Stimulated activated CD4-positive, alpha-beta T cell treated with anti-CD3 and anti-CD28 coated beads, Interleukin-15, amount 100 ng/mL, for 48 hours (primary cell): Measurements from ENCODE around the gene TGM3.

Source experiments
- DNase-seq, 2 donors: peaks; one replicate each; pipeline ENCODE4 v3.0.0-alpha.2; 2020; ENCODE audit warnings: low read depth in 2 of 2

The TGM3 gene

DNA sequence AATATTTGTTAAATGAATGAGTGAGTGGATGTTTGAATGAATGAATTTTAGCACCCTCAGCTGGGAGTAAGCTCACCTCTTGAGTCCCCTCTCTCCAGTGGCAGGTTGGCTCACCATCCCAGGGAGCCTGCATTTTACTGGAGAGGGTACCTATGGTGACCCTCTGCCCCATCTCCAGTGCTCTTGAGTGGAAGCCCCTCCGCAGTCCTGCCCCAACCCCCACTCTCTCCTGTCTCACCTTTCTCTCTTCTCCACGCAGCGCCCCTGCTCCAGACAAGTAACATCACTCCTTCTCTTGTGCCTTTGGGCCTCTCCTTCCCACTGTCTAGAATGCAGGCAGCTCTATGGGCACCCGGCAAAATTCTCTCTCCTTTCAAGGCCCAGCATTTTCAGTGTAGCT, 11.3 kb downstream of the TGM3 start:
- no peak for DNase-seq

DNA sequence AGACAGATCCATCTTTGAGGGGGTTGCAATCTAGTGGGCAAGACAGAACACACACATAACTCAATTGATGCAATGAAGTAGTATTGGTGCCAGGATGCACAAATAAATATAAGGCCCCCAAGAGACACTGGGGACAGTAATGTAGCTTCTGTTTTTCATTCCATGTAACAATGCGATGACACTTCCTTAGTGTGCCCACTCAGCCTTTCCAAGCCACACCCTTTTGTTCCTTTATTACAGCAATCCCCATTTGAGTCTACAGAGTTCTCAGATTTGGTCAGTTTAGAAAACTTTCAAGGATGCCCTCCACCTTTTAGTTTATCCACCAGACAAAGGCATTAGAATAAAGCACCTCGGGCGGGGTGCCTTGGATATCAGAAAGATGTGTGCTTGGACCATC, 15.5 kb downstream of the TGM3 start:
- no peak for DNase-seq

DNA sequence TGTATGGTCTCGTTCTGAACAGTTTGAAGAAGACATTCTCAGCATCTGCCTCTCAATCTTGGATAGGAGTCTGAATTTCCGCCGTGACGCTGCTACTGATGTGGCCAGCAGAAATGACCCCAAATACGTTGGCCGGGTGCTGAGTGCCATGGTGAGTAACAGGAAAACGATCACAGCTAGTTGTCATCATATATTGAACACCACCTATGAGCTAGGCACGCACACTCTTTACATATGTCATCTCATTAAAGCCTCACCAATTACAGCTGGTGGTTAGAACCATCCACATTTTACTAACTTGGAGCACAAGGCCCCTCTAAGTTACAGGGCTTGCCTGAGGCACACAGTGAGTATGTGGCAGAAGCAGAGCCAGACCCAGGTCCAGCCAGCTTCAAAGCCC, 17.1 kb downstream of the TGM3 start:
- DNase-seq, result no peak

DNA sequence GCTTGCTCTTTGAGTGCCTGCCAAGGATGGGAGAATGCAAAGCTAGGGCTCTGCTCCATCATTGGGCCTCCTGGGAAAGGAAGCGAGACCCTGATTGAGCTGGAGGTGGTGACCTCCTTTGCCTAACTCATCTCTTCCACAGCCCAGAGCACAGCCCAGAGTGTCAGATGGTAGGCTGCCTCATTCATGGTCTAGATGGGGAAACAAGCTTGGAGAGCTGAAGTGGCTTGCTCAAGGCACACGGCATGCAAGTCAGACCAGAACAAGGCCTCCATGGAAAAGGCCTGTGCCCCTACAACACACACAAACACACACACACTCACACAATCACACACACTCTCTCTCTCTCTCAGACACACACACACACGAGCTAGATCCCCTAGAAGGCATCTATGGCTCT, 17.5 kb downstream of the TGM3 start:
- DNase-seq, result no peak

DNA sequence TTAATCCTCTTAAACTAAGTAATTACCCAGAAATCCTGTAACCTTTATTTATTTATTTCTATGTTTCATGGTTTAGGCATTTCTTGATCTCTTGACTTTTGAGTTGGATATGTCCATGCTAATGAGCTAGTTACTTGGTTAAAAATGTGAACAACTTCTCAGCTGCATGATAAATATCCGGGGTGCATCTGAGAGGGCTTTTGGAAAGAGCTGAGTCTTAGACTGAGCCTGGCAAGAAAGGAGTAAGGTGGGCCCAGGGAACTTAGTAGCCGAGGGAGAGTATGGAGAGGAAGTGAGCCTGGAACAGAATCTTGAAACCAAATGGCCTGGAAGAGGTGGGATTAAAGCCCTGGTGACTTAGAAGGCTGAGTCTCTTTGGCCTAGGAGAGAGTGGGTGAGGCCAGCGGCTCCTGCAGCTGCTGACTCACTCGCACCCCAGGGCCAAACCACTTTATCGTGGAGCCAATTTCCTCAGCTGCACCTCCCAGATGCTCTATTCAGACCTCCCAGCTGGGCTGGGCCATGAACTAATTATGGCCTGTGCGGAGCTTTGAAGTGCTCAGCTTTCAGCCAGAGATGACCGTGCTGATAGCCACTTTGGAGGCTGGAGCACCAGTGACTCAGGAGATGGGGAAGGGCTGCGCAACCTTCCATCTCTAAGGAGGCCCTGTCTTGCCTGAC, 19.1 kb downstream of the TGM3 start:
- DNase-seq, result no peak

DNA sequence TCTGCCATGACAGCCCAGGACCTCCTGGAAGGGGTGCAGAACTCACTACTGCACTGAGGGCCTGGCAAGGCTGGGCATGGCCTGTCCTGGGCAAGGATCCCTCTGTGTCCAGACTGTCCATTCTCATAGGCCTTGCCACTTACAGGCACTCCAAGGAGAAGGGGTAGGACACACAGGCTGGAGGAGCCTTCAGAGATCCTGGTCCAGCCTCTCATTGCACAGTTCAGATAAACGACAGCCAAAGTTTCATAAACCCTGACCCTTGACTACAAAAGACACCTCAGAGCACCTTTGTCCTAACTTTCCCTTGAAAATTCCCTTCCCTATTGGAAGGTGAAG, 19.6 kb downstream of the TGM3 start:
- no peak for DNase-seq

DNA sequence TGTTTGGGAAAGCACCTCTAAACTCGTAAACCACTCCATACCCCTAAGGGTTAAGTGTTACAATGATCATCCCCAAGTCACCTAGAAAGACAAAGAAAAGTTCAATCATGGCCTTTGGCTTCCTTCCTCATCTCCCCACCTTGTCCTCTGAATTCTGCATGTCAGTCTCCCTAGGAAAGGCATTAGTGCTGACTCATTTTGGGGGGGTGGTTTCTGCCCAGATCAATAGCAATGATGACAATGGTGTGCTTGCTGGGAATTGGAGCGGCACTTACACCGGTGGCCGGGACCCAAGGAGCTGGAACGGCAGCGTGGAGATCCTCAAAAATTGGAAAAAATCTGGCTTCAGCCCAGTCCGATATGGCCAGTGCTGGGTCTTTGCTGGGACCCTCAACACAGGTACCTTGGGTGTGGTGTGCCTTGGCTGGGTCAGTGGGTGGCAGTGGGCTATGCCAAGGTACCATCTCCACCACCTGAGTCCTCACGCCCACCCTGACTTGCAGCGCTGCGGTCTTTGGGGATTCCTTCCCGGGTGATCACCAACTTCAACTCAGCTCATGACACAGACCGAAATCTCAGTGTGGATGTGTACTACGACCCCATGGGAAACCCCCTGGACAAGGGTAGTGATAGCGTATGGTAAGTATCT, 21.2 kb downstream of the TGM3 start:
- no peak for DNase-seq

DNA sequence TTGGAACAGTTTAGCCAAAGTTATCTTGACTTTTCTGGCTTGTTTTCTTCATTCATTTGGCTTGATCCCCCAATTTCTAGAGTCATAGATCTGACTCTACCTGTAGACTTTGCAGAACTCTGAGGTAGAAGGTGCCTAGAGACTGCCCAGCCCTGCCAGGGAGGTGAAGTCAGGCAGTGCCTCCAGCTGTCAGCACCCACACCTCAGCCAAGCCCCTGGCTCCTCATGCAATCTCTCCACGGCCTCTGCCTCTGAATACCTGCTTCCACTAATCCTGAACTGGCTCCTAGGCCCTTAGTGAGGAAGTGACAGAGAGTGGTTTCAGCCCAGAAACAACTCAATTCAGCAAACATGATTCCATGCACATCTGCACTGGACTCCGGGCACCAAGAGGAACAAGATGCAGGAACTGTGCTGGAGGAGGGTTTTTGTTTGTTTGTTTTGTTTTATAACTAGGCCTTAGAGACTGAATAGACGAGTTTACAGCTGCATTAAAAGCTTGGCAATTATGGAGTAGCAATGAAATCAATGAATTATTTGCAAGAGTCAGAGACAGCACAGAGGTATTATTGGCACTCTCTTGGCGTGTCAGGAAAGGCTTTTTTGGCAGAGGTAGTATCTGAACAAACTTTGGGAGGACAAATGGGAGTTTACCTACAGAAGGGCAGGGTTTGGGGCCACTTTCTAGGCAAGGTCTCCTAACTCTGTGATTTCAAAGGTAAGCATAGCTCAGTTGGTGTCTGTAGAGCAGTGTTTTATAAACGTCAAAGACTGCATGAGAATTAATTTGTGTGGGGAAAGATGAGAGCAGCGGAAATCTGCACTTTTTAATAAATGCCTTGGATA, 25.2 kb downstream of the TGM3 start:
- no peak for DNase-seq

DNA sequence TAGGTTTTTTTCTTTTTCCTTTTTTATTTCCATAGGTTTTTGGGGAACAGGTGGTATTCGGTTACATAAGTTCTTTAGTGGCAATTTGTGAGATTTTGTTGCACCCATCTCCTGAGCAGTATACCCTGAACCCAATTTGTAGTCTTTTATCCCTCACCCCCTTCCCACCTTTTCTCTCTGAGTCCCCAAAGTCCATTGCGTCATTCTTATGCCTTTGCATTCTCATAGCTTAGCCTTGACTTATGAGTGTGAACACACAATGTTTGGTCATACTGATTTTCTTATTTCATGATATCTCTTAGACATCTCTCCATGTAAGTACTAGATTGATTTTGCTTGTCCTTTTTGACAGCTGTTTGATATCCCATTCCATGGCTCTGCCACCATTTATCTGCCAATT, 27.2 kb downstream of the TGM3 start:
- no peak for DNase-seq

DNA sequence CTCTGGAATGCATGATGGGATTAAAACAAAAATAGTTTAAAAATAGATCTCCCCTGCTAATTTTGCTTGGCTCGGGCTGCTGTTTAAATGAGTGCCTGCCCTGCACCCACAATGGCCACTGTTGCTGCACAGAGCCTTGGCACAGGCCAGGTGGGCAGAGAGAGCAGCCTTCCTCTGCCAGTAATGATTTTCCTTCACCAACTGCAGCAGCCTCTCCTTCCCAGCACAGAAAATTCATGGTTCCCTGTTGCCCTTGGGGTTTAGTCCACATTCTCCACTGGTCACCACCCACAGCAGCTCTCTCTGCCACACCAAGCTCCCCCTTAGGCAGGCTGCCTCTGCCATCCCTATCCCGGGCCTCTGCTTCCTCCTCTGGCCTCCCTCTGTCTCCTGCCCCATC, 30.2 kb downstream of the TGM3 start:
- no peak for DNase-seq

DNA sequence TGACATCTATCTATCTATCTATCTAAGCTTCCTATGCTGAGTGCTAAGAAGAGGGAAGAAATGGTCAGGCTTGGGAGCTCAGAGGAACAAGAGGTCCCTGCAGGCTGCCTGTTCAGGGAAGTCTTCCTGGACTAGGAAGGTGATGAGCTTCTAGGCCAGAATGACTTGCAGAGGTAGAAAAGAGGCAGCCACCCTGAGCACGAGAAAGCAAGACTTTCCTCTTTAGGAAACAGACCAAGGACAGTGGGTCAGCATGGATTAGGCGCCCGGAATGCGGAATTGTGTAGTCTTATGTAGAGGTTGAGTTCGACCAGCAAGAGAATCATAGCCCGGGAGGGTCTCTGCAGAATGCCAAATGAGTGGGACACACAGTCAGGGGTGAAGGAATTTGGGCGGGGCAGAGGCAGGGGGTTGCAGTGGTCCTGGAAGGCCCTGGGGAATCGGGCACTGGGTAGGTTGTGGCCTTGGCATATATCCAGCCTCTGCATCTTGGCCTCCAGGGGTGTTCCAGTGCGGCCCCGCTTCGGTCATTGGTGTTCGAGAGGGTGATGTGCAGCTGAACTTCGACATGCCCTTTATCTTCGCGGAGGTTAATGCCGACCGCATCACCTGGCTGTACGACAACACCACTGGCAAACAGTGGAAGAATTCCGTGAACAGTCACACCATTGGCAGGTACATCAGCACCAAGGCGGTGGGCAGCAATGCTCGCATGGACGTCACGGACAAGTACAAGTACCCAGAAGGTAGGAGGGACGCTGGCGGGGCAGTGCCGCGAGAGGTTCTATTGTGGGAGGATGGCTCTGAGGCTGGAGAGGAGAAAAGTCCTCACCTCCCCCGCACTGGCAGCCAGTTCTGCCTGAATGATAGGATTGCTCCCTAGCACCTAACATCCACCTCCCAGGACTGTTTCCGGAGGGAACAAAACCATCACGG, 32.1 kb downstream of the TGM3 start:
- no peak for DNase-seq

DNA sequence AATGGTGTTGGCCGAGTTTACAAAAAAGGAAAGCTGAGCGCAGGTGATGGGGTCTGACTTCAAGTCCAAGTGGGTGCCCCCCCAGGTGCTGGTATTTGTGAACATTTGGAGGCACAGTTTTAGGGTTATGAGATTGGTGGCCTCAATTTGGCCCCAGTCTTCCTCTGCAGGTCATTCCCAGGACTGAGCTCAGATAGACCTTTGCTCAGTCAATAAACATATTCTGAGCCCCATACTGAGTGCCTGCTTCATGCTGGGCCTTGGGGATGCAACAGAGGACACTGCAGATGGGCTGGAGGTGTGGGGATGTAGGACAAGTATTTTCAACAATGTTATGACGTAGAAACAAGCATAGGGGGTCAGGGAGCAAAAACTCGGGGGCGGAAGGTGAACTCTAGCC, 33.5 kb downstream of the TGM3 start:
- DNase-seq, result no peak

DNA sequence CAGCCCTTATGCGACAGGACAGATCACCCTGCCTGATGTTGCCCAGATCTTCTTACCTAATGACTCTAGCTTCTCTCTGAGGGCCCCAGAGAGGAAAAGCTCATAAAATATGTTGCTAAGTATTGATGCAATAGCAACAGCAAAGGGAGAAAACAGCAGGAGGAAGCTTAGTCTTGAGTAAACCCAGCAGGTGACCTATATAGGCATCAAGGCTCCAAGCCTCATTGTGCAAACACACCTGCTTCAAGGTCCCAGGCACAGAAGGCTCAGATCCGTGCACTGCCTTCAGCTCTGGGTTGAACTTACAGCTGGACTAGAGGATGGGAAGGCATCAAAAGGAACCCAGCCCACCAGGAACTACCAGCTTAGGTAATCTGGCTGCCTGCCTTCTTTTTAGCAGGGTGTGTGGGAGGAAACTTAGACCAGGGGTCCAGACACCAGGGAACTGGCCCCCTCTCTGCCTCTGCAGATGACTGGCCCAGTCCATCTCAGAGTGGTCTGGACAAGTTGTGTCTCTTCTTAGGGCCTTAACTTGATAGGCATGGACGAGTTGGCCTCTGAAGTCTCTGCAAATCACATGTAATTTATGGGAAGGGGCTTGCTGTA, 34.4 kb downstream of the TGM3 start:
- DNase-seq, result no peak

DNA sequence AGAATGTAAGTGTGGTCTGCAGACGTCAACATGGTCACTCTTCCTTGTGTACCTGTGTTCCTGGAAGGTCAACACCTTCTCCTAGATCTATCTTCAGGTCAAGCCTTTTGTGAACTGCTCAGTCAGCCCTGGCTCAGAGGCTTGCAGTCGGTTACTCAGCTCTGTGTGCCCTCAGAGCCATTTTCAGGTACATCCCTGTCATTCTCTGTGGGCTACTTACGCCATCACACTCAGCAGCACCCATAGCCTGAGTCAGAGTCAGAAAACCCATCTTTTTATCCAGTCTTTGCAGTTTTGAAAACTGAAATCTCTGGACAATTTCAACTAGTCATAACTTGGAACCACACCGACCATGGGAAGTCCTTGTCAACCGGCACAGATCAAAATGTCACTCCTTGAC, 35.3 kb downstream of the TGM3 start:
- DNase-seq, result no peak

DNA sequence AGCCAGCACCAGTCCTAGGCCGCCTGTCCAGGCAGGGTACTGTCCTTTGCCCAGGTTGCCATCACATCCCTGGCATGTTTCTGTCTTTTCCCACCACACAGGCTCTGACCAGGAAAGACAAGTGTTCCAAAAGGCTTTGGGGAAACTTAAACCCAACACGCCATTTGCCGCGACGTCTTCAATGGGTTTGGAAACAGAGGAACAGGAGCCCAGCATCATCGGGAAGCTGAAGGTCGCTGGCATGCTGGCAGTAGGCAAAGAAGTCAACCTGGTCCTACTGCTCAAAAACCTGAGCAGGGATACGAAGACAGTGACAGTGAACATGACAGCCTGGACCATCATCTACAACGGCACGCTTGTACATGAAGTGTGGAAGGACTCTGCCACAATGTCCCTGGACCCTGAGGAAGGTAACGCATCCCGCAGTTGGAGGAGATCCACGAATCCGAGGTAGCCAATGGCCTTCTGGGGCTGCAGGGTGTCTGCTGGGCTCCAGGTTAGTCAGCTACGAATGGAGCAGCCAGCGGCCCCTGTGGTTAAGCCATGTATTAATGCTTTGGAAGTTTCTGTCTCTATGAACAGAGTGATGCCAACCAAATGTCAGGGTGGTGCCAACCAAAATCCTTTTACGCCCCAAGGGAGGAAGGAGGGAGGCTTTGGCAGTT, 36.2 kb downstream of the TGM3 start:
- no peak for DNase-seq

DNA sequence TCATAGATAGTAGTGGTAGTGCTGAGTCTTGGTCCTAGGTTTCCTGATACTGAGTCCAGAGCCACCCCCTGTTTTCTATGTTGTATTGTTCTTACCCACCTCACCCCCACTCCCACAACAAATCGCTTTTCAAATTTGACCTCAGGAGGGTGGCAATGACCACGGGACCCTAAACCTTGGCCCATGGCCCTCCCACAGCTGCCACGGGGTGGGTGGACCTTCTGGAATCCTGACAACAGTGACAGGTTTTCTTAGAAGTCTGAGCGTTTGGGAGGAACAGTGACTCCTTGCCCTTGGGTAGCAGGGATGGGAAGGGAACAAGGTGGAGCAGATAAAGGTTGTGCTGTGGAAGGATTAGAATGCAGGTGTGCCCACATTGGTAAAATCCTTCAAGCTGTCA, 36.9 kb downstream of the TGM3 start:
- no peak for DNase-seq

DNA sequence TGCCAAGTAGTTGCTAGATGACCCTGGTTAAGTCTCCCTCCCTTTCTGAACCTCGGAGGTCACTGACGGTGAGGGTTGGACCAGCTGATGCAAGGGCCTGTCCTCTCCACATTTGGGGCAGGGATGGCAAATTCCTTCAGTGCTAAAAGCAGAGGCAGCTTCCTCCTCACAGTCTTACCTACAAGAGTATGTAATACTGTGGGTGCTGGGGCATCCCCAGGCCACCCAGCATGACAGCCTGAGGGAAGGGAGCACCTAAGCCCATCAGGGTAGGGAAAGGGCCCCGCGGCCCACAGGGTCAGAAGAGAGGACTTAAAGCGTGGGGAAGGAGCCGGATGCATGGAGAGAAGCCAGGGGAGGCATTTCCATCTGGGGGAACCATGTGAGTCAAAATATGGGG, 38.0 kb downstream of the TGM3 start:
- DNase-seq, result no peak

DNA sequence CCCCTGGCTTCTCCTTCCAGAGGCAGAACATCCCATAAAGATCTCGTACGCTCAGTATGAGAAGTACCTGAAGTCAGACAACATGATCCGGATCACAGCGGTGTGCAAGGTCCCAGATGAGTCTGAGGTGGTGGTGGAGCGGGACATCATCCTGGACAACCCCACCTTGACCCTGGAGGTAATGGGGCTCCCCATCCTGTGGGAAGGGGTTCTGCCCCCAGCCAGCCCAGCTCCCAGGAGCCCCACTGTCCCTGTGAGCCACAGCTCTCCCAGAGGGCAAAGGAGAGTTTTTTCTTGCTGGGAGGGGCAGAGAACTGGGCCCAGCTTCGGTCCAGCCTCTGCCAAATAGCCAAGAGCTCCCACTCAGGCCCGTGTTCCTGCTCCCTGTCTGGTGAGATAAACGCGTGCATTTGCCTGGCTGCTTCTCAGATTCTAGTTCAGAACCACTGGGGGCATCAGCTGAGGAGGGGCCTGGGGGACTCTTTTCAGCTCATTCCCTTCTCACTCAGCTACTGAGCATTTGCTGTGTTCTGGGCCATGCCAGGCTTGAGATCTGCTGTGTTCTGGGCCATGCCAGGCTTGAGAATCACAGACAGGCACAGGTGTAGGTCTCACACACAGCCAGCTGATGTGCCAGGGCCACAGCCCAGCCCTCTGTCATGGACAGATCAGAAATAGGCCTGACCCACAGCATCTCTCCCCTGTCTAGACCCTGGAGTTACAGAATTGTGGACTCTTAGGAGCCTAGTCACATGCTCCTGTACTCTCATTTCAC, 39.5 kb downstream of the TGM3 start:
- DNase-seq, result no peak

DNA sequence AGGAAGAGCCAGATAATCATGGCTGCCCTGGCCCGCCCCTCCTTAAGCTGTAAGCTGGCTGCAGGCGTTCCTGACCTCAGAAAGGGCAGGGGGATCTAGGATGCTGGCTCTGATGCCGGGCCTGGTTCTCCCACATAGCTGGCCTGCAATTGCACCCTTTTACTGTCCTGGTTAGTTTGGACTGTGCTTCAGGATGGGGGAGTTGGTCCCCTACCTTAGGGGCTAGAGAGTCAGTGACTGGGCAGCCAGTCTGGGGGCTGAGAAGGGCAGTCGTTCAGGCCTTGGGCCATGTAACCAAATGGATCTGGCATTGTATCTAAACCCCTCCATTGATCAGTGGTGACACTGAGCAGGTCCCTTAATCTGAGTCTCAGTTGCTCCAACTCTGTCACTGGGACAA, 40.7 kb downstream of the TGM3 start:
- no peak for DNase-seq

DNA sequence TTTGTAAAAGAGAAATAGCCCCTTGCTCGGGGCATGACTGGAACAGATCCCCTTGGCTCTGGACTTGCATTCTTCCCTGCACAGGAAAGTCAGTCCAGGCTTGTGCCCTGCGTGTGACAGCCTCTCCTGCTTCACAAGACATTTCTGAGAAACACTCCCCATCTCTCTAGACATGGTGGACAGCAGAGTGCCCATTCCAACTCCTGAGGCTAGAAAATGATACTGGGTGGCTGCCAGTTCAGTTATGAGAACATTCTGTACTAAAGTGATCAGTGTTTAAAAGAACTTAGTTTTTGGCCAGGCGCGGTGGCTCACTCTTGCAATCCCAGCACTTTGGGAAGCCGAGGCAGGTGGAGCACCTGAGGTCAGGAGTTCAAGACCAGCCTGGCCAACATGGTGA, 41.3 kb downstream of the TGM3 start:
- no peak for DNase-seq
